GM20431 (cell line): ENCODE results near the gene EXOC3L1.

ENCODE experiments used
- in situ Hi-C: fragments of 300-500 bp; cut with MseI, MboI; formaldehyde crosslinking; loops from one replicate; pipeline ENCODE4 v1.15.0; 2020; ENCODE audit warnings: low sequenced_read_pairs; ENCODE audit not compliant: unreplicated experiment

The EXOC3L1 gene

DNA sequence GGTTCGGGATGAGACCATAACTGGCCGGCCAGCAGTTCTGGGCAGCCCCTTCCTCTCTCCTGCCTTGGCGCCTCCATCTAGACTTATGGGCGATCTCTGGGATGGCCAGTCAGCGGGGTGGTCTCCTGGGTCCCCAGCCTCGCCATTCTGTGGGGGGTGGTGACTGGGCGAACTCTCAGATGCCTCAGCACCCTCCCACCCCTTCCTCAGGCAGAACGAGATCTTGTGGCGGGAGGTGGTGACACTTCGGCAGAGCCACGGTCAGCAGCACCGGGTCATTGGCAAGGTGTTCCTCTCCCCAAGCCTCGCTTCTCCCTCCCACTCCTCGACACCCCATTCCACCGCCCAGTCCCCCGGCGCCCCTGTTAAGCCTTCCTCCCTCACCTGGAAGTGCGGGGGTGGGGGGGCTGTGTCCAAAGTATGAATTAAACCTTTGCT lies 23.8 kb downstream of the EXOC3L1 start:
- in situ Hi-C loops = no loop called here

DNA sequence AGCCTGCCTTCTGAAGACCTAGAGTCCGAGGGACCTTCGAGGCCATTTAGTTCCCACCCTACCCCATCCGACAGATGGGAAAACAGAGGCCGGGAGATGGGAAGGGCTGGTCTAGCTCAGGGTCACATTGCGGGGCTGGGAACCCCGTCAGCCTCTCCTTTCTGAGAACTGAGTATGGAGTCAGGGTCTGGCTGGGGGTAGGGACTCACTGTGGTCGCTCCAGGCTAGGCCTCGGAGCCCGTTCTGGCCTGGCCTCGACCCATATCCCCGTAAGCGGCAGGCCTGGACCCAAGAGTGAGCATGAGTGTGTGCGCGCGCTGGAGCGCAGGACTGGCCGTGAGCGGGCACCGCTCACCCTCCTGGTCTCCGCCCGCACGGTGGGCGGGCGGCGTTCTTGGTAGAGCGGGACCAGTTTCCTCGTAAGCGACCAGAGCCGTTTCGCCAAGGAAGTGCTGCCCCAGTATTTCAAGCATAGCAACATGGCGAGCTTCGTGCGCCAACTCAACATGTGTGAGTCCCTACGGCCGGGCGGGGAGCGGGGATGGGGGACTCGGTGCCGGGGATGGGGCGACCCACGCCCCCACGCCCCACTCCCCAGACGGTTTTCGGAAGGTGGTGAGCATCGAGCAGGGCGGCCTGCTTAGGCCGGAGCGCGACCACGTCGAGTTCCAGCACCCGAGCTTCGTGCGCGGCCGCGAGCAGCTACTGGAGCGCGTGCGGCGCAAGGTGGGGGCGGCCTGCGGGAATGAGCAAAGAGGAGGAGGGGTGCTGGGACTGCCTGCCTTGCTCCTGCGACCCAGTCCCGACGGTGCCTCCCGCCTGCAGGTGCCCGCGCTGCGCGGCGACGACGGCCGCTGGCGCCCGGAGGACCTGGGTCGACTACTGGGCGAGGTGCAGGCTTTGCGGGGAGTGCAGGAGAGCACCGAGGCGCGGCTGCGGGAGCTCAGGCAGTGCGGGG lies 24.5 kb downstream of the EXOC3L1 start:
- in situ Hi-C loops = no loop called here

DNA sequence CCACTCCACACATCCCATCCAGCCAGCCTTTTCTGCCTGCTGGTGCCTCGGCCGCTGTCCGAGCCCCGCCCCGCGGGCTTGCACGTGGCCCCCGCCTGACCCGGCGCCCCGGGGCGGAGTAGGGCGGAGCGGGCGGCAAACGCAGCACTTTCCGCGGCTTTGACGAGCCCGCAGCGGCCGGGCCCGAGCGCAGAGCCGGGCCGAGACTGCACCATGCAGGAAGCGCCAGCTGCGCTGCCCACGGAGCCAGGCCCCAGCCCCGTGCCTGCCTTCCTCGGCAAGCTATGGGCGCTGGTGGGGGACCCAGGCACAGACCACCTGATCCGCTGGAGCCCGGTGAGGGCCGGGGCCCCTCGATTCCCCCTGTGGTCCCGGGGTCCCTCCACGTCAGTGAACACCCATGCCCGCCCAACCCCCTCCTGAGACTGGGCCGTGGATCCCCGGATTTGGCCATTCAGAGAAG lies 25.3 kb downstream of the EXOC3L1 start, which contains the start of gene HSF4:
HSF4 (plus strand) TSS at position 147 of the 463 bp plus-strand sequence; CDS start at position 214, 67 bp downstream.
- in situ Hi-C loops = no loop called here

DNA sequence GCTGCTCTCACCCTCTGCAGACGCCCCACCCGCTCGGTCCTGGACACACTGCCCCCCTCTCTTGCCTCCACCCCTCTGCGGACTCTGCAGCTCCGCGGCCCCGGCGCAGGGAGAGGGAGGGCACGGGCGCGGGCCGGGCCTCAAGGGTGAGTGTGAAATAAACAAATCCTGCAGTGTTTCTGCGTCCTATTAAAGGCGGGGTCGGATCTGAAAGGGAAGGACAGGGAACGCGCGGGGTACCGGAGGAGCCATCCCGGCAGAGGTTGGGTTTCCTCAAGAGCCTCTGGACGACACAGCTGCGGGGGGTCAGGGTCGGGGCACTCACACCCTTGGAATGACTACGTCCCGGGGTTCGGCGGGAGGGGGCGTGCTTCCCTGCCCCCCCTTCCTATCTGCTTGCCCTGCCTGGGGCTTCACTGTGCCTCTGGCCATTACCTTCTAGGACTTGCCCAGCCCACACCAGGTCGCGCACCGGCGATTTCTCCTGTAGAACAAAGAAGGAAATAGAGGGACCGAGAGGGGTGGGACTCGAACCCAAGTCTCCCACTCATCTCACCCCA lies 25.9 kb downstream of the EXOC3L1 start:
- in situ Hi-C loops = no loop called here

DNA sequence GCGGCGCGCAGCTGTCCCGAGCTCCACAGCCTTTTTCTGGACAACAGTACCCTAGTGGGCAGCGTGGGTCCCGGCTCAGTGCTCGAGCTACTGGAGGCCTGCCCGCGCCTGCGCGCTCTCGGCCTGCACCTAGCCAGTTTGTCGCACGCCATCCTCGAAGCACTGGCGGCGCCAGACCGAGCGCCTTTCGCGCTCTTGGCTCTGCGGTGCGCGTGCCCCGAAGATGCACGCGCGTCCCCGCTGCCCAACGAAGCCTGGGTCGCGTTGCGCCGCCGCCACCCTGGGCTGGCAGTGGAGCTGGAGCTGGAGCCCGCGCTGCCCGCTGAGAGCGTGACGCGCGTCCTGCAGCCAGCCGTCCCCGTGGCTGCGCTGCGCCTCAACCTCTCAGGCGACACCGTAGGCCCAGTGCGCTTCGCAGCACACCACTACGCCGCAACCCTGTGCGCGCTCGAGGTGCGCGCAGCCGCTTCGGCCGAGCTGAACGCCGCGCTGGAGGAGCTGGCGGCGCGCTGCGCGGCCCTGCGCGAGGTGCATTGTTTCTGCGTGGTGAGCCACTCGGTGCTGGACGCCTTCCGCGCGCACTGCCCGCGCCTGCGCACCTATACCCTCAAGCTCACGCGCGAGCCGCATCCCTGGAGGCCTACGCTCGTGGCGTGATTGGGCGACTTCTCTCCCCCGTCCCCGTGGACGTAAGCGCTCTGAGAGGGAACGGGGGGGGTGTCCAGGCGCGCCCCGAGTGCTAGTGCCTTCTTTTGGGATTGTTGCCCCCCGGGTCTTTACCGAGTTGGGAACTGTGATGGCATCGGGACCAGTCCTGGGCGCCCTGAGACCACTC lies 26.6 kb downstream of the EXOC3L1 start:
- in situ Hi-C loops = no loop called here

DNA sequence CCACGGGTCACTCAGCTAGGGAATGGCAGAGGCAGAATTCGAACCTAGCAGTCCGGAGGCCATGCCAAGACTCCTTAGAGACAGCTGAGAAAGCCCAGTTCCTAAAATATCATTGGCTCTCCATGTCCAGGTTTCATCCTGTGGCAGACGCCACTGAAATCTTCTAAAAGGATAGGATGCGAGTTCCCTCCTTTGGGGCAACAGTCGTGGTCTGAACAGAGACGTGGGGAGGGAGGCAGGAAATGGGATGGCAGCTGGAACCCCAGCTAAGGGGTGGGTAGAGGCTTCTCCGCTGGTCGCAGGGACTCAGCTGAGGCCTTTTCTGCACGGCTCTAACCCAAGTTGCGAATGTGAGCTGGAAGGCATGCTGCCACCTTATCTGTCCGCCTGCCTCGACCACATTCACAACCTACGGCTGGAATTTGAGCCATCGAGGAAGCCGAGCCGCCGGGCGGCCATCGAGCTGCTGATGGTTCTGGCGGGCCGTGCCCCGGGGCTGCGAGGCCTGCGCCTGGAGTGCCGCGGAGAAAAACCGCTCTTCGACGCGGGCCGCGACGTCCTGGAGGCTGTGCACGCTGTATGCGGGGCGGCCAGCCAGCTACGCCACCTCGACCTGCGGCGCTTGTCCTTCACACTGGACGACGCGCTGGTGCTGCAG lies 27.3 kb downstream of the EXOC3L1 start:
- in situ Hi-C loops = no loop called here

DNA sequence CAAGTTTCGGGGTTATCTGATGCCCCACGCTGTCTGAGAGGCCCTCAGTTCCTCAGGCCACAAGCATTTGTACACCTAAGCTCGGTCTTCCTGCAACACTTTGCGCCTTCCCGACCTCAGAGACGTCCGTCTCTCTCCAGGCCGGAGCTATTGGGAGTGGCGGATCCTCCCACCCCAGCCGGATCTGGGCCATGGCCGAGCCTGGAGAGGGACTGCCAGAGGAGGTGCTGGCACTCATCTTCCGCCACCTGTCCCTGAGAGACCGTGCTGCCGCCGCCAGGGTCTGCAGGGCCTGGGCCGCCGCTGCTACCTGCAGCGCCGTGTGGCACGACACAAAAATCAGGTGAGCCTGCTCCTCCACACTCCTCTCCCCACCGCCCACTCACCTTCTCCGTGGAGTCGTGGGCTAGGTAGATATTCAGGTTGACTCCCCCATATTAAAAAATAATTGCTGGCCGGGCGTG lies 28.3 kb downstream of the EXOC3L1 start:
- in situ Hi-C loops = no loop called here

DNA sequence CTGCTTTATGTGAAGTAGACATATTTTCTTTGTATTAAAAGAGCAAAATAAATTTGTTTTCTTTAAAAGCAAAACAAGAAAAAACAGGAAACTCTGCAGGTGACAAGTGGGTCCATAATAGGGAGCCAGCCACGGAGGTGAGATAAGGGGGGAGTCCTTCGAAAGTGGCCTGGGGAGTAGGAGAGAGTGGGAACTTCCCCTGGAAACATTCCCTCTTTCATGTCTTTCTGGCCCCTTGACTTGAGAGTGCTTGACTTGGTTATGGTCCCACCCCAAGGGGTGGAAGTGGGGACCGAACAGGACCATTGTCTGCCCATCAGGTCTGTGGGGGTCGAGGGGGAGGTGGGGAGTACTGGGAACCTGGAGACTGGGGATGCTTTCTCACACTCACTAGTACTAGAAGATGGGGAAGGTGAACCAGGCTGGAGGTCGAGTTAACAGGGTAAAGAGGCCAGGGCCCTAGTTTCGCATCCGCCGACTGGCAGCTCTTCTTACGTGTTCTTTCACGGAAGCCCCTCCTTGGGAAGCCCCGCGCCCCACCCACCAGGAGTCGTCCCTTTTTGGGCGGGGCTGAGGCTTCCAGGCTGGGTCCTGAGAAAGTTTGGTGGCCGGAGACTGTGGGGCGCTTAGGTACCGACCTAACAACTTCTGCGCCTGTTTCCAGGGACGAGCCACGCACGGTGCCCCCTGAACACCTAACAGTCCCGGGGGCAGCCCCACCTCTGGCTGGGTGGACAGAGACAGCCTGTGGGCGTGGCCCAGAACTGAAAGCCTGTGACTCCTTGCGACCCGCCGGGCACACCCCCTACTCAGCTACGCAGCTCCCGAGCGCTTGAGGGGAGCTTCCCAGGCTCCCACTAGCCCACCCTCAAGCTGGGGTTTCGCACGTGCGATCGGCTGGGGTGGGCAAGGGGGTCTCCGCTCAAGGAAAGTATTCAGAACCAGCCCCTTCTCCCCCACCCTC lies 31.0 kb downstream of the EXOC3L1 start:
- in situ Hi-C loops = no loop called here

DNA sequence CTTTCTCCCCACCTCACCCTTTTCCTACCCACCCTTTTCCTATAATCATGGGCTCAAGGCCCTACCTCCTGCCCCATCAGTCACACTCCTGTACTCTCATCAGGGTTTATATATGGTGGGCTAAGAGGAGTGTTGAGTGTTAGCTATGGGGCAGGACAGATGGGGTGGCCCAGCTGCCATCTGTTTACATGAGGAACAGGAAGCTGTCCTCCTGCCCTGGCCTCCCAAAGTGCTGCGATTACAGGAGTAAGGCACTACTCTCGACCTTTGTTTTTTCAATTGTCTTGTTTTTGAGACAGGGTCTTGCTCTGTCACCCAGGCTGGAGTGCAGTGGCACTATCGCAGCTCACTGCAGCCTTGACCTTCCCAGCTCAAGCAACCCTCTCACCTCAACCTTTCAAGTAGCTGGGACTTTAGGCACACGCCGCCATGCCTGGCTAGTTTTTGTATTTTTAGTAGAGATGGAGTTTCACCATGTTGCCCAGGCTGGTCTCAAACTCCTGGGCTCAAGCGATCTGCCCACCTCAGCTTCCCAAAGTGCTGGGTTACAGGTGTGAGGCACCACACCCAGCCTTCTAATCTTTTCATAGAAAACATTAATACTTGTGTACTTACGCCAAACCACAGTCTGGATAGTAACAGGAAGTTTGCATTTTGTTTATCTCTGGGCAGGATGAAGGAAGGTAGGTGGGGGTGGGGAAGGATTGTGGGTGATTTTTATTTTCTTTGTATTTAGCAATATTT lies 31.9 kb downstream of the EXOC3L1 start:
- in situ Hi-C loops = no loop called here

DNA sequence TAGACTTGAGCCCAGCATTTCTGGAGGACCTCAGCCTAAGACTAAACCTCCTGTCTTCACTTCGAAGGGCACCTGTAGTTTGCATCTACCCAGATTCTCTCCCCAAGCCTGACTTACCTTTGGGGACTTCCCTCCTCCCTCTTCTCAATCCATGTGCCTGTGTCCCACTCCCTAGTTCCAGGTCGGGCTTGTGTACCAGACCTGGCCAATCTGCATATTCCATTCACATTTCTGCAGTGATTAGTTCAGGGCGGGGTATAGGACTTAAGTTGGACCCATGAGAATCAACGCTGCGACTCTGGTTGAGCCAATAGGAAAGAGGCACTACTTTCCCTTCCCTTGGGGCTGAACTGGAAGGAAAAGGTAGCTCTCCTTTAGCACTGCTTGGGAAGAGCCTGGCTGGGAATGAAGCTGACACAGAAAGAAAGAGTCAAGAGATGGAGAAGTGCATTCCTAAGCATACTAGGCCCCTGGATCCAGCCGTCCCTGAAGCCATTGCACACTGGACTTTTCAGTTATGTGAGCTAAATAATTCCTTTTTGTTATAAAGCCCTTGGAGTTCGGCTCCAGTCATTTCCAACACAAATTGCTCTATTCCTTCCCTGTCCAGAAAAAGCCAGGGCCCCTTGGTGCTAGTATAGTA lies 32.7 kb downstream of the EXOC3L1 start:
- in situ Hi-C loops = no loop called here

DNA sequence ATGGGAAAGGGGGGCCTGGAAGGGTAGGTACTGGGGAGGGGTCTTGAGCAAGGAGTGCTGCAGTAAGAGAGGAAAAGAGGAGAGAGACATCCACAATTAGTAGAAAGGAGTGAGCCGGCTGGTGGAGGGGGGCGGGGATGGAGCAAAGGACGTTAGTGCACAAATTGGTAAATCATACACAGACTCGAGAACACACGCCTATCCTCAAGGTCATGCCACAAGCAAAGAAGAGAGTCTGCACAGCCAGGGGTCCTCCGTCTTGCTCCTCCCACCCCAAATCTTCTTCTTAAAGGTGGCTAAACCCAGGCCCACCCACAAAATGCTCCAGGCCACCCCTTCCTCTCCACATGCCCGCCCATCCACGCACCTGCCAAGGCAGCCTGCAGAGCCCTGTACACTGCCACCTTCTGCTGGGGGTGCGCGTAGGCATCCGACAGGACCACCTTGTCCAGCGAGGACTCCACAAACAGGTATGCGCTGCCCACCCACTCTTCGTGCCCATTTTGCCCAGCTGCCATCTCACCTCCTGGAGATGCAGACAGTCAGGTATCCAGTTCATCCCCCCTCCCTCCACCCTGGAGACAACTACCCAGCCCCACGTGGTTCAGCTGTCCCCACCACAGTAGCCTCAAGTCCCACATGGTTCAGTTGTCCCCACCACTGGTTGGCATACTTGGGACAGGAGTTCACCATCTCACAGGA lies 33.6 kb downstream of the EXOC3L1 start:
- in situ Hi-C loops = no loop called here

DNA sequence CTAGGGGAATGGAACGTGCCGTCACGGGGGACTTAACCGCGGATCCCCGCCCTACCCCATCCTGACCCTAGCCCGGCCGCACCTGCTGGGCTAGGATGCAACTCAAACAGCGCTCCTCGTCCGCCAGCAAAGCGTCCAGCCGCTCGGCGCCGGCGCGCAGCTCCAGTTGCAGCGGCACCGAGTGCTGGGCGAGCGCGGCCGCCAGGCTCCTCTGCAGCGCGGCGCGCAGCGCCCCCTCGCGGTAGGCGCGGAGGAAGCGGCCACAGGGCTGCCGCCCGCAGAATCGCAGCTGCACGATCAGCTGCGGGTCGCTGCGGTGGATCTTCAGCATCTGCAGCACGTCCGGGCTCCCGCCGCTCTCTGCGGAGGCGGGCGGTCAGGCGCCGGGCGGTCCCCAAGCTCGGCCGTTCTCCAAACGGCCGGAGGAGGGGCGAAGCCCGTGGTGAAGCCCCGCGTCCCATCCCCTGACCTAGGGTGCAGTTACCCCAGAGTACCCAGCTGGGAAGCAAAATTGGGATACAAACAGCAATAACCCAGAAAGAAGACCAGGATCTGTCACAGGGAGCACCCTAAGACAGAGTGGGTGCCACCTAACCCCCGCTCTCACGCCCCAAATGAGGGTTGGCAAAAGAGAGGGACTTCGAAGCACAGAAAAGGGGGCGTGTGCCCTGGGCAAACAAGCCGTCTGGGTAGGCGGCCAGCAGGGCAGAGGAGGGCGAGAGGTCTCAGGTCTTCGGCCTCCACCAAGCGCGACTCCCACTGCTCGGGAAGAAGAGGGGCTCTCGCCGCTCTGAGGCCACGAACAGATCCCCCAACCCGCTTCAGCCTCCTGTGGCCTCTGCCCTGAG lies 34.4 kb downstream of the EXOC3L1 start:
- in situ Hi-C loops = no loop called here

DNA sequence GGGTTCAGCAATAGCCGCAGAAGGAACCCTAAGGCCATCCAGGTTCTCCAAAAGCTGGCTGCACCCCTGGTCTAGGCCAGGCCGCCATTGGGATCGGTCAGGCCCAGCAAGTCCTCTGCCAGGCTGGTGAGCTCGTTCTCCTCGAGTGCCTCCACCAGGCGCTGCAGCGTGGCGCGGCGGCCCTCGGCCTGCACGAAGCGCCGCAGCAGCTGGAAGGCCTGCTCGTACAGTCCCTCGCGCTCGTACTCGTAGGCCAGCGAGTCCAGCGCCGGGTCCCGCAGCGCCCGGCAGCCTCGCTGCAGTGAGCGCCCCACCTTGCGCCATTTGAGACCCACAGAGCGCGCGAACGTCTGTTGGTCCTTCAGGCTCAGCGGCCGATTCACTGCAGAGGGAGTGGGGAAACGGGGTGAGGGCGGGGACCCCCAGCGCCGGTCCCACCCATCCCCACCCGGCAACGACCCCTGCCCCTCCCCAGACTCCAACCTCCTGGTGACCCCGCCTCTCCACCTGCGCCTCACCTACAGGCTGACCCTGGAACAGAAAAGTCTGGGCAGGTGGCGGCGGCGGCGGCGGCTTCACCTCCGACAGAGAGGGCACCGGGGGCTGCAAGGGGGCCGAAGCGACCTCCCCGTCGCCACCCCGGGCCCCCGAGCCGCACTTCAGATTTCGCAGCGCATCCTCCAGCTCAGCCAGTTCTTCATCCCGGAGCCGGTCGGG lies 35.2 kb downstream of the EXOC3L1 start:
- in situ Hi-C loops = no loop called here

DNA sequence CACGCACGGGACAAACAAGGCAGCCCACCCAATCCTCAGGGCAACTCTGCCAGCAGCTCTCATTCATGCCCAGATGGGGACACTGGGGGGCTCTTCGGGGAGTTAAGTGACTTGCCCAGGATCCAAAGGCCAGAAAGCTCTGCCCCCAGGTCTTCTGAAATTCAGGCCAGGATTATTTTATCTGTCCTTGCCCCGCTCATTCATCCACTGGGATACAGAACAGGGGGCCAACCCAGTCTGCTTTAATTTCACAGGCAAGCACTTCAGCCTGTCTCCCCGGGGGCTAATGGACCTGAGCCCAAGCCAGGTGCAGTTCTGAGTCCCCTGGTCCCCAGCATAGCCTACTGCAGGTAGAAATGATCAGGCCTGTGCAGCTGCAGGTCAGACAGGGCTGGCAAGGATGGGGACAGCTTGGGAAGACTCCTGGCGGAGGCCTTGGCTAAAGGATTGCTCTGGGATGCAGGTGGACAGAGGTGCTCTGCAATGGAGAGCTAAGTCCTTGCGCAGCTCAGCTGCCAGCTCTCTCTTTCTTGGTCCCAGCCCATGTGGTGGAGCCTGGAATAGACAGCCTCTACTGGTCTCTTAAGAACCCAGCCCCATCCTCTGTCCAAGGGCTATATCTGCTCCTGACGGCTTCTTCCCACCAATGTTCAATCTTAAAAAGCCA lies 38.4 kb downstream of the EXOC3L1 start:
- in situ Hi-C loops = no loop called here

DNA sequence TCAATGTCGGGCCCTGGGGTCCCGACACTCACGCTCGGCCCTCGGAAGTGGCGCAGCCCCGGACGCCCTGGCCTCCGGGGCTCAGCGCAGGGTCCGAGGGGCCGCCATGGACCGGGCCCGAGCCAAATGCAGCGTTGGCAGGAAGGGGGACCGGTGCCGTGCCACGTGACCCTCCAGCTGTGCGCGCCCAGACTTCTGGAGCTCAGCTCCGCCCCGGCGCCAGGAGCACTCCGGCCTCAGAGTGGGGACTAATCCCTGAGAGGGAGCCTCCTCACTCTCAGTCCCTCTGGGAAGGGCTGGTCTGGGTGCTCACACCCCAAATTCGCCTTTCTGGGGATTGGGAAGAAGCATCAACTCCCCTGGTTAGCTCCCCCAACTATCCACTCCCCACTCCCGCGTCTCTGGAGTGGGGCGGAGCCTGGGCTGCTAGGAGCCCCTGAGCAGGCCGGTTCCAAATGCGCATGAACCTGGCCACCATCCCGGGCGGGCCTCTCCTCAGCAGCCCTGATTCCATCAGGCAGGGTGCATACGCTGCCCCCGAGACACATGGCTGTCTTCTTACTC lies 39.0 kb downstream of the EXOC3L1 start, which contains the start of gene B3GNT9:
B3GNT9 (minus strand) TSS at position 166 of the 564 bp plus-strand sequence. CDS start 513 bp downstream, outside the sequence.
- in situ Hi-C loops = no loop called here
